ENCODE data around the gene COQ2. TPM values are rescaled to one million over a fixed set of nuclear protein-coding genes. Genes with fewer than 3 reads are reported as not detected.

Gene COQ2, protein sequence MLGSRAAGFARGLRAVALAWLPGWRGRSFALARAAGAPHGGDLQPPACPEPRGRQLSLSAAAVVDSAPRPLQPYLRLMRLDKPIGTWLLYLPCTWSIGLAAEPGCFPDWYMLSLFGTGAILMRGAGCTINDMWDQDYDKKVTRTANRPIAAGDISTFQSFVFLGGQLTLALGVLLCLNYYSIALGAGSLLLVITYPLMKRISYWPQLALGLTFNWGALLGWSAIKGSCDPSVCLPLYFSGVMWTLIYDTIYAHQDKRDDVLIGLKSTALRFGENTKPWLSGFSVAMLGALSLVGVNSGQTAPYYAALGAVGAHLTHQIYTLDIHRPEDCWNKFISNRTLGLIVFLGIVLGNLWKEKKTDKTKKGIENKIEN
- total RNA-seq (2014; rRNA removed; shearing (Covaris generic)) (12.1 and 12.8 TPM in 2 replicates), total RNA-seq (2022) (14.4 and 17.9 TPM in 2 replicates), Bru-seq, nascent RNA (percentile 72 among the genes with signal in this experiment), BruChase-seq, experiment 1, labeled RNA remaining after a 6-hour chase (percentile 54 among the genes with signal in this experiment), BruChase-seq, experiment 2, labeled RNA remaining after a 2-hour chase (percentile 64 among the genes with signal in this experiment)
- long read RNA-seq, transcript COQ2-206 (7 exons, 1,641 nt): major isoform, 24 of 37 reads
- long read RNA-seq, partial matches to known transcripts: 4 of 37 reads
- long read RNA-seq, other reads (novel, unspliced or antisense): 9 of 37 reads

DNA sequence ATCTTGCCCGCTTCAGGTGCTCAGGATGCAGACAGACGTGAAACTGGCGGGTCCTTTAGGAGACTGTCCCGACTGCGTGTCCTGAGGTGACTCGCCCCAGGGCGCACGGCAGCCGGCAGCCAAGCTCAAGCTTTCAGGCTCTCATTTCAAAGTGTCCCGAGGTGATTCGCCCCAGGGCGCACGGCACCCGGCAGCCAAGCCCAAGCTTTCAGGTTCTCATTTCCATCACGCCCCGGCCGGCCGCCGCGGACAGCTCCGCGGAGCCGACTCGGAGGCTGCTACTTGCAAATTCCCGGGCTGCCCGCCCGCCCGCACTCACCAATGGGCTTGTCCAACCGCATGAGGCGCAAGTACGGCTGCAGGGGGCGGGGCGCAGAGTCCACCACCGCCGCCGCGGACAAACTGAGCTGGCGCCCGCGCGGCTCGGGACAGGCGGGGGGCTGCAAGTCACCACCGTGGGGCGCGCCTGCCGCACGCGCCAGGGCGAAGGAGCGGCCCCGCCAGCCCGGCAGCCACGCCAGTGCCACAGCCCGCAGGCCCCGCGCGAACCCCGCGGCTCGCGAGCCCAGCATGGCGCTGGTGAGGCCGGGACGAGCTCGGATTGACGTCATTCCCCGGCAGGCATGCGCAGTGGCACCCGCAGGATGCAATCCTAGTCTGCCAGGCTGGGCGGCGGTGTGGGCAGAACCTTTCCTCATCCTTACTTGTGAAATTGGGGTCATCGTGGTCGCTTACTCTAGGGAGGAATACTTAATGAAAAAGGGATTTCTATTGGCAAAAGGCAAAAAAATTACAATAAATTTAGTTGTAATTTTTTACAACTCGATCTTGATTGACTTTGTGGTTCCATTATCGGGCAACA lies at the start of gene COQ2:
TSS of gene COQ2 (minus strand) at position 606 of the 862 bp plus-strand sequence. CDS start at position 572, 34 bp downstream.
- H3K4me3 ChIP-seq (ENCODE audit: low read depth, low read length, poor library complexity, severe bottlenecking): peak within 1 kb of the TSS; percentile 81
- H4K20me1 ChIP-seq (ENCODE audit: insufficient read depth, low read length): peaks cover 14% of the 10 kb centered on the region; the same call in 1 of the 2 replicates
- peak within 1 kb of the TSS; percentile 73 for H3K4me2 ChIP-seq (ENCODE audit: low read length)
- peak within 1 kb of the TSS; percentile 58 for H3K27ac ChIP-seq (ENCODE audit: low read depth, low read length, poor library complexity, severe bottlenecking)
- BruUV-seq (replicated peaks): no TSS peak
- peak; percentile 94 for DNase-seq (ENCODE audit: low spot score)
- H3K4me1 ChIP-seq (ENCODE audit: insufficient read depth, low read length, poor library complexity, severe bottlenecking): peaks cover 40% of the 10 kb centered on the region
- no peaks in the 10 kb centered on the region for H3K36me3 ChIP-seq (ENCODE audit: insufficient read depth, low read length)
- peak within 1 kb of the TSS; percentile 97 for H2AFZ ChIP-seq (ENCODE audit: low read length)
- no peaks in the 10 kb centered on the region for H3K9me2 ChIP-seq (ENCODE audit: insufficient read depth, low read length)
- H3K79me2 ChIP-seq (ENCODE audit: insufficient read depth, low read depth, low read length): peaks cover 22% of the 10 kb centered on the region; the same call in 1 of the 2 replicates
- POLR2A ChIA-PET: interaction anchor here (0.5 to 2.4 kb wide), 23 partner anchors 11 to 1357 kb away, joined by 3 to 16 read pairs (median 4); partner anchors contain the start of genes COPS4 and THAP9
- CTCF ChIA-PET (ENCODE audit: unreplicated experiment): interaction anchor here (0.5 to 1.7 kb wide), 5 partner anchors 170 to 822 kb away, joined by 3 to 4 read pairs (median 3); partner anchors contain the start of gene COPS4
- H3K9me3 ChIP-seq (ENCODE audit: low read length): no peaks in the 10 kb centered on the region
- TF ChIP-seq, protein P1, sequence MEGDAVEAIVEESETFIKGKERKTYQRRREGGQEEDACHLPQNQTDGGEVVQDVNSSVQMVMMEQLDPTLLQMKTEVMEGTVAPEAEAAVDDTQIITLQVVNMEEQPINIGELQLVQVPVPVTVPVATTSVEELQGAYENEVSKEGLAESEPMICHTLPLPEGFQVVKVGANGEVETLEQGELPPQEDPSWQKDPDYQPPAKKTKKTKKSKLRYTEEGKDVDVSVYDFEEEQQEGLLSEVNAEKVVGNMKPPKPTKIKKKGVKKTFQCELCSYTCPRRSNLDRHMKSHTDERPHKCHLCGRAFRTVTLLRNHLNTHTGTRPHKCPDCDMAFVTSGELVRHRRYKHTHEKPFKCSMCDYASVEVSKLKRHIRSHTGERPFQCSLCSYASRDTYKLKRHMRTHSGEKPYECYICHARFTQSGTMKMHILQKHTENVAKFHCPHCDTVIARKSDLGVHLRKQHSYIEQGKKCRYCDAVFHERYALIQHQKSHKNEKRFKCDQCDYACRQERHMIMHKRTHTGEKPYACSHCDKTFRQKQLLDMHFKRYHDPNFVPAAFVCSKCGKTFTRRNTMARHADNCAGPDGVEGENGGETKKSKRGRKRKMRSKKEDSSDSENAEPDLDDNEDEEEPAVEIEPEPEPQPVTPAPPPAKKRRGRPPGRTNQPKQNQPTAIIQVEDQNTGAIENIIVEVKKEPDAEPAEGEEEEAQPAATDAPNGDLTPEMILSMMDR (conservative IDR thresholded peaks at IDR 0.05; ENCODE audit: low read length): peak; percentile 61
- no peak for TF ChIP-seq EZH2phosphoT487 (IDR thresholded peaks at IDR 0.05; ENCODE audit: borderline replicate concordance, low read depth, low read length)
- intact Hi-C loops (cut with micrococcal nuclease; ENCODE audit: unreplicated experiment): loop anchor here (2.0 to 10.0 kb wide), 5 partner anchors 170 to 820 kb away; partner anchors contain the start of genes HELQ, MRPS18C and SEC31A

DNA sequence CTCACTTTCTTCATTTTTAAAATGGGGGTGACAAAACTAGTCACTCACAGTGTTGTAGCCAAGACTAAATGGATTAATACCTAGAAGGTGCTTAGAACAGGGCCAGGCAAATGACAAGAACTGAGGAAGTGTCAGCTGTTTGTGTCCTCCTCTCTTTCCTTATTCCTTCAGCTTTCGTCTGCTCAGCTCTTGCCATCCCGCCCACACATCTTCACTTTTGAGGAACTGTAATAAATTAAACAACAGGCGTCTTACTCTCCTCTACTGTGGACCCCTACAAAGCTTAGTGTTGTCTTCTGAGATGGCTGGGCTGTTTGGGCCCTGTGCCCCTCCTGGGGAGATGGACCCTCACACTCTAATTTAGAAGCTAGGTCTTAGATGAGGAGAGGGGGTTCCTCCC lies 47.4 kb upstream of the COQ2 start:
- POLR2A ChIA-PET: interaction anchor here (0.9 kb wide), 1 partner anchor 17 kb away, joined by 3 read pairs; no protein-coding TSS in a partner anchor
- intact Hi-C loops (cut with micrococcal nuclease; ENCODE audit: unreplicated experiment): no loop called here
- H2AFZ ChIP-seq (ENCODE audit: low read length): no peak overlapping the region
- CTCF ChIA-PET (ENCODE audit: unreplicated experiment): no interaction called here
- no peaks in the 10 kb centered on the region for H3K79me2 ChIP-seq (ENCODE audit: insufficient read depth, low read depth, low read length)
- H3K4me1 ChIP-seq (ENCODE audit: insufficient read depth, low read length, poor library complexity, severe bottlenecking): peaks cover 16% of the 10 kb centered on the region
- no peak for DNase-seq (ENCODE audit: low spot score)
- no peaks in the 10 kb centered on the region for H3K36me3 ChIP-seq (ENCODE audit: insufficient read depth, low read length)
- no peak overlapping the region for H3K4me3 ChIP-seq (ENCODE audit: low read depth, low read length, poor library complexity, severe bottlenecking)
- no TSS peak for BruUV-seq (replicated peaks)
- H3K9me2 ChIP-seq (ENCODE audit: insufficient read depth, low read length): no peaks in the 10 kb centered on the region
- no peak overlapping the region for H3K27ac ChIP-seq (ENCODE audit: low read depth, low read length, poor library complexity, severe bottlenecking)
- no peaks in the 10 kb centered on the region for H4K20me1 ChIP-seq (ENCODE audit: insufficient read depth, low read length)
- no peak overlapping the region for H3K4me2 ChIP-seq (ENCODE audit: low read length)
- no peaks in the 10 kb centered on the region for H3K9me3 ChIP-seq (ENCODE audit: low read length)
- TF ChIP-seq EZH2phosphoT487 (IDR thresholded peaks at IDR 0.05; ENCODE audit: borderline replicate concordance, low read depth, low read length): no peak
- TF ChIP-seq, protein P1 (conservative IDR thresholded peaks at IDR 0.05; ENCODE audit: low read length): no peak
